Gastrocnemius medialis (tissue), 4 donors: ENCODE results near the gene SLC27A1. TPM values are rescaled to one million over a fixed set of nuclear protein-coding genes. Genes with fewer than 3 reads are reported as not detected.

Experiments used
- ATAC-seq, 2 donors: fragments of 150-250 bp; one replicate each; pipeline ENCODE4 v1.9.1; 2016
- DNase-seq, 2 donors: peaks; one replicate each; pipeline ENCODE4 v3.0.0-alpha.2; 2019
- H3K27ac ChIP-seq, 4 donors: fragments of 200-600 bp; sonication (generic); 1 replicate in 1 of 4; 2 replicates in 3 of 4; pipeline ENCODE4 v1.5.1; 2016 to 2018; ENCODE audit warnings: mild to moderate bottlenecking in 2 of 4, moderate library complexity in 1 of 4
- H3K27me3 ChIP-seq, 3 donors: fragments of 200-600 bp; sonication (generic) in 2 of 3; 1 replicate in 1 of 3; 2 replicates in 2 of 3; pipeline versions ENCODE4 v1.5.1 to v1.6.0; 2016 to 2019; ENCODE audit warnings: mild to moderate bottlenecking in 1 of 3, moderate library complexity in 1 of 3
- H3K36me3 ChIP-seq, 2 donors: fragments of 200-600 bp; sonication (generic) in 1 of 2; one replicate each; pipeline ENCODE4 v1.5.1; 2017 to 2018
- H3K4me1 ChIP-seq, 2 donors: fragments of 200-600 bp; sonication (generic) in 1 of 2; one replicate each; pipeline ENCODE4 v1.5.1; 2016 to 2017; ENCODE audit warnings: mild to moderate bottlenecking in 2 of 2
- H3K4me3 ChIP-seq, 4 donors: fragments of 200-600 bp; sonication (generic) in 3 of 4; 1 replicate in 1 of 4; 2 replicates in 3 of 4; pipeline ENCODE4 v1.5.1; 2016 to 2019; ENCODE audit warnings: mild to moderate bottlenecking in 2 of 4
- H3K9me3 ChIP-seq, 3 donors: fragments of 200-600 bp; sonication (generic) in 2 of 3; 1 replicate in 1 of 3; 2 replicates in 2 of 3; pipeline ENCODE4 v1.5.1; 2016 to 2019
- CTCF ChIP-seq, 5 experiments: fragments of 450-650 bp in 3 of 5; fragments of 200-600 bp in 2 of 5; sonication (generic) in 2 of 5; IDR thresholded peaks in 4 of 5; conservative IDR thresholded peaks in 1 of 5; 1 replicate in 4 of 5; 2 replicates in 1 of 5; pipeline ENCODE4 v1.5.1; 2016 to 2019; ENCODE audit warnings: antibody characterized with exemption in 5 of 5, mild to moderate bottlenecking in 3 of 5, moderate library complexity in 3 of 5
- POLR2A ChIP-seq, 2 donors: fragments of 450-650 bp; IDR thresholded peaks; one replicate each; pipeline ENCODE4 v1.6.1; 2017; ENCODE audit warnings: antibody characterized with exemption in 2 of 2, mild to moderate bottlenecking in 2 of 2, moderate library complexity in 2 of 2
- in situ Hi-C, 4 donors: fragments of 200-750 bp; cut with MboI; loops; one replicate each; pipeline versions ENCODE4 v1.15.0 to v1.8.0; 2017; ENCODE audit warnings: low sequenced_read_pairs in 4 of 4
- intact Hi-C: fragments of 100-400 bp; cut with DNase I; formaldehyde crosslinking; loops from one replicate; pipeline ENCODE4 v1.15.1; 2023; ENCODE audit warnings: low total_unique reads
- total RNA-seq, 4 donors: library from RNA; depleted of rRNA; stranded (reverse); fragments of >200 nt; gene quantifications; one replicate each; pipeline versions ENCODE4 v1.1.0 to v1.2.3, GENCODE V29; 2016

Gene SLC27A1
- total RNA-seq, 4 donors from 2014 or later: 20.7 to 53.8 (median 43.7) TPM

- Histone ChIP-seq H3K9me3 (no peaks in the 10 kb centered on the region), H3K27ac (peak overlapping the region; percentile 92 to 100 (median 96)), H3K27me3 (no peaks in the 10 kb centered on the region), H3K4me1 (peaks cover 13 to 37% of the 10 kb centered on the region in 2 donors), H3K4me3 (peak overlapping the region; percentile 74 to 91 (median 80)), H3K36me3 (no peaks in the 10 kb centered on the region)
- in situ Hi-C loops (loop anchor here in 2 of 4 donors (10.0 kb wide), 2 partner anchors 74 to 124 kb away; partner anchors contain the start of gene CCDC194 (in 1 of the 2)), intact Hi-C loops (loop anchor here (1.0 to 5.0 kb wide), 4 partner anchors 46 to 163 kb away; partner anchors contain the start of genes DDA1, MRPL34 and MVB12A)
- peak; percentile 32 to 39 for ATAC-seq
- no peak for TF ChIP-seq CTCF (IDR thresholded peaks at IDR 0.05 in 4 of 5, conservative IDR thresholded peaks at IDR 0.05 in 1 of 5)
- peak; percentile 65 to 72 for TF ChIP-seq POLR2A (IDR thresholded peaks at IDR 0.05)
- DNase-seq: peak; percentile 91 to 92
Measured at GRCh38 chr19:17468302-17469091, 1.8 kb upstream of the SLC27A1 start.

GRCh38 chr19:17469092-17469480, 1.2 kb upstream of the SLC27A1 start:
- H3K27ac ChIP-seq: peak overlapping the region; percentile 92 to 100 (median 96)
- H3K36me3 ChIP-seq: no peaks in the 10 kb centered on the region
- TF ChIP-seq CTCF (IDR thresholded peaks at IDR 0.05 in 4 of 5, conservative IDR thresholded peaks at IDR 0.05 in 1 of 5) (no peak), POLR2A (IDR thresholded peaks at IDR 0.05) (peak; percentile 75 to 76)
- intact Hi-C loops: loop anchor here (1.0 to 5.0 kb wide), 4 partner anchors 47 to 164 kb away; partner anchors contain the start of genes DDA1, MRPL34 and MVB12A
- H3K4me3 ChIP-seq: peak overlapping the region; percentile 74 to 91 (median 80)
- peak; percentile 6 to 24 for ATAC-seq
- H3K27me3 ChIP-seq: no peaks in the 10 kb centered on the region
- peaks cover 13 to 37% of the 10 kb centered on the region in 2 donors for H3K4me1 ChIP-seq
- in situ Hi-C loops: loop anchor here in 2 of 4 donors (10.0 kb wide), 2 partner anchors 74 to 124 kb away; partner anchors contain the start of gene CCDC194 (in 1 of the 2)
- DNase-seq: no peak
- no peaks in the 10 kb centered on the region for H3K9me3 ChIP-seq

- H3K4me3 ChIP-seq: peak overlapping the region; percentile 74 to 91 (median 80)
- H3K27ac ChIP-seq: peak overlapping the region; percentile 92 to 100 (median 96)
- no peaks in the 10 kb centered on the region for H3K9me3 ChIP-seq
- DNase-seq (peak; percentile 98), ATAC-seq (peak; percentile 59 to 62)
- in situ Hi-C loops (loop anchor here in 2 of 4 donors (10.0 kb wide), 2 partner anchors 75 to 125 kb away; partner anchors contain the start of gene CCDC194 (in 1 of the 2)), intact Hi-C loops (loop anchor here (1.0 to 5.0 kb wide), 5 partner anchors 47 to 164 kb away; partner anchors contain the start of genes COLGALT1, DDA1, MRPL34 and MVB12A)
- no peak for TF ChIP-seq POLR2A (IDR thresholded peaks at IDR 0.05)
- TF ChIP-seq CTCF (IDR thresholded peaks at IDR 0.05 in 4 of 5, conservative IDR thresholded peaks at IDR 0.05 in 1 of 5): no peak
- no peaks in the 10 kb centered on the region for H3K27me3 ChIP-seq
- peaks cover 13 to 37% of the 10 kb centered on the region in 2 donors for H3K4me1 ChIP-seq
- no peaks in the 10 kb centered on the region for H3K36me3 ChIP-seq
Measured at GRCh38 chr19:17469481-17470067, 750 bp upstream of the SLC27A1 start.

- in situ Hi-C loops: no loop called here
- TF ChIP-seq POLR2A (IDR thresholded peaks at IDR 0.05) (no peak), CTCF (IDR thresholded peaks at IDR 0.05 in 4 of 5, conservative IDR thresholded peaks at IDR 0.05 in 1 of 5) (no peak)
- Histone ChIP-seq H3K4me1 (peaks cover 32 to 48% of the 10 kb centered on the region in 2 donors), H3K36me3 (no peaks in the 10 kb centered on the region), H3K27ac (peak overlapping the region; percentile 92 to 100 (median 96)), H3K27me3 (no peaks in the 10 kb centered on the region), H3K4me3 (peak overlapping the region; percentile 74 to 91 (median 80)), H3K9me3 (no peaks in the 10 kb centered on the region)
- DNase-seq (no peak), ATAC-seq (no peak)
- intact Hi-C loops: loop anchor here (5.0 kb wide), 1 partner anchor 86 kb away; the partner anchor contains the start of gene COLGALT1
Measured at GRCh38 chr19:17471410-17472125, 1.2 kb downstream of the SLC27A1 start.
